HUES48 (cell line): ENCODE results near the gene FSHR.

ENCODE experiments used
- H3K27ac ChIP-seq: one replicate; pipeline ENCODE4 v1.7.0; 2013; ENCODE audit warnings: low read depth, low read length, inconsistent platforms
- H3K27me3 ChIP-seq: 2 replicates; pipeline ENCODE4 v1.6.1; 2013; ENCODE audit warnings: mild to moderate bottlenecking, low read length; ENCODE audit not compliant: control insufficient read depth, insufficient read depth
- H3K36me3 ChIP-seq: 2 replicates; pipeline ENCODE4 v1.6.1; 2013; ENCODE audit warnings: low read length; ENCODE audit not compliant: control insufficient read depth, insufficient read depth
- H3K4me1 ChIP-seq: 2 replicates; pipeline ENCODE4 v1.6.1; 2013; ENCODE audit warnings: mild to moderate bottlenecking, low read length; ENCODE audit not compliant: control insufficient read depth, insufficient read depth
- H3K4me3 ChIP-seq: 2 replicates; pipeline ENCODE4 v1.5.1; 2013; ENCODE audit warnings: mild to moderate bottlenecking, low read depth, low read length
- H3K9ac ChIP-seq: 2 replicates; pipeline ENCODE4 v1.6.1; 2013; ENCODE audit warnings: mild to moderate bottlenecking, low read depth, low read length, moderate library complexity
- H3K9me3 ChIP-seq: 2 replicates; pipeline ENCODE4 v1.6.1; 2013; ENCODE audit warnings: low read length; ENCODE audit not compliant: control insufficient read depth, insufficient read depth

Gene FSHR

DNA sequence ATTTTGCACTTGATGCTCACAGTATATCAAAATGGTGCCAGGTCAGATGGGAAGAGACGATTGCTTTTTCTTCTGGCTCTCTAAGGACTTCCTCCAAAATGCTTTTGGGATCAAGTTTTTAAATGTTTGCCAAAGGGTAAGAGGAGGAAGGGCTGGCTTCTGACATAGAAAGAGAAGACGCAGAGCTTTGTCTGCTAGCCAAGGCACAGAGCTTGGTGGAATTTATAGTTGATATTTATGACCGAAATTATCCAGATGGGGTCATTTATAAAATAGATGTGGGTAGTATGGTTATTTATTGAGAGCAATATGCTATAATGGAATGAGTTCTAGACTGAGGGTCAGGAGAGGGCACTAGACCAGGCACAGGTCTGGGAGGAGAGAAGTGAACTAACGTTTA lies 193.3 kb downstream of the FSHR start:
- no peak overlapping the region for H3K4me3 ChIP-seq
- no peak overlapping the region for H3K27ac ChIP-seq

DNA sequence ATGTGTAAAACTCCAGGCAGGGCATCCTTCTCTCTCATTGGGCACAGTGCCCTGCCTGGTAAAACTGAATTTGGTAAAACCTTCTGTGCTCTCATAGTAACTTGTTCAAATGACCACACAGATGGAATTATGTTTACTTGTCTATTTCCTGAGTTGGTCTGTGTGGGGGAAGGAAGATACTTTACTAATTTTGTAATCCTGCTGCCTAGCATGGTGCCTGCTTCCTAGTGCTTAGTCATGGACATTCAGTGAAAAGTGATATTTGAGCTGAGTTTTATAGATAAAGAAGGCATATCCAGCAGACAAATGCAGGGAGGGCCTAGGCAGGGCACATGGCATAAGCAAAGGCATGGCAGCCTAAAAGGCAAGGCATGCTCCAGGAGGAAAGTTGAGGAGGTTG lies 199.4 kb downstream of the FSHR start:
- H3K27me3 ChIP-seq = no peaks in the 10 kb centered on the region
- H3K36me3 ChIP-seq = no peaks in the 10 kb centered on the region
- no peaks in the 10 kb centered on the region for H3K4me1 ChIP-seq
- no peak overlapping the region for H3K4me3 ChIP-seq
- no peak overlapping the region for H3K27ac ChIP-seq
- H3K9me3 ChIP-seq = no peaks in the 10 kb centered on the region
- H3K9ac ChIP-seq = no peak overlapping the region

More for the DNA sequence above, 193.3 kb downstream of the FSHR start:
- Histone ChIP-seq H3K36me3 (no peaks in the 10 kb centered on the region), H3K9me3 (no peaks in the 10 kb centered on the region), H3K4me1 (peaks cover 6% of the 10 kb centered on the region; the same call in 1 of the 2 replicates), H3K9ac (no peak overlapping the region), H3K27me3 (no peaks in the 10 kb centered on the region)

GRCh38 chr2:48954311-48954710 lies 200.0 kb downstream of the FSHR start:
- H3K27ac ChIP-seq = no peak overlapping the region
- no peaks in the 10 kb centered on the region for H3K27me3 ChIP-seq
- no peak overlapping the region for H3K4me3 ChIP-seq
- no peaks in the 10 kb centered on the region for H3K36me3 ChIP-seq
- no peaks in the 10 kb centered on the region for H3K4me1 ChIP-seq
- H3K9ac ChIP-seq = no peak overlapping the region
- H3K9me3 ChIP-seq = no peaks in the 10 kb centered on the region

GRCh38 chr2:48952614-48953013 lies 201.7 kb downstream of the FSHR start:
- no peak overlapping the region for H3K27ac ChIP-seq
- no peaks in the 10 kb centered on the region for H3K36me3 ChIP-seq
- H3K4me1 ChIP-seq = no peaks in the 10 kb centered on the region
- H3K9ac ChIP-seq = no peak overlapping the region
- no peaks in the 10 kb centered on the region for H3K27me3 ChIP-seq
- no peak overlapping the region for H3K4me3 ChIP-seq
- H3K9me3 ChIP-seq = no peaks in the 10 kb centered on the region

DNA sequence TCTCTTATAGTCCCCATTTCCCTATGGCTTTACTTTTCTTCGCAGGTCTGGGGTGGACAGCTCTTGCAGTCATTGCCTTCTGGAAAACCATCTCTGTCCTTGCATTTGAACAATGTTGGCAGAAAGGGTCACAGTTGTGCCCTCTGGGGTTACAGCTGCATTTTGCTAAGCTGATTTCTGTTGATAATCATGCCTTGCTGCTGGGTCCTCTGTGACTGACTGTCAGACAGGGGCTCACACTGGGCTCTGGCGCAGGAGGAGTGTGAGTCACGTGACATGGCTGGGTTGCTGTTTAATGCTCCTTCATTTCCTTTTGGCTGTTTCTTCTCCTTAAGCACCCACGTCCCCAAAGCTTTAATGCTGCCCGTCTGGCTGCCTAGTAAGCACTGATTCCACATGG lies 202.2 kb downstream of the FSHR start:
- no peak overlapping the region for H3K27ac ChIP-seq
- H3K9ac ChIP-seq = no peak overlapping the region
- no peaks in the 10 kb centered on the region for H3K9me3 ChIP-seq
- no peaks in the 10 kb centered on the region for H3K27me3 ChIP-seq
- no peak overlapping the region for H3K4me3 ChIP-seq
- no peaks in the 10 kb centered on the region for H3K36me3 ChIP-seq
- no peaks in the 10 kb centered on the region for H3K4me1 ChIP-seq

- Histone ChIP-seq H3K36me3 (no peaks in the 10 kb centered on the region), H3K4me3 (no peak overlapping the region), H3K9me3 (no peaks in the 10 kb centered on the region), H3K27me3 (no peaks in the 10 kb centered on the region), H3K9ac (no peak overlapping the region), H3K27ac (no peak overlapping the region), H3K4me1 (no peaks in the 10 kb centered on the region)
These were observed 205.8 kb downstream of the FSHR start for GRCh38 chr2:48948400-48949125.

- H3K4me1 ChIP-seq = no peaks in the 10 kb centered on the region
- H3K4me3 ChIP-seq = no peak overlapping the region
- no peaks in the 10 kb centered on the region for H3K9me3 ChIP-seq
- no peaks in the 10 kb centered on the region for H3K27me3 ChIP-seq
- H3K9ac ChIP-seq = no peak overlapping the region
- H3K27ac ChIP-seq = no peak overlapping the region
- no peaks in the 10 kb centered on the region for H3K36me3 ChIP-seq
These were observed 207.8 kb downstream of the FSHR start for GRCh38 chr2:48946449-48947048.

GRCh38 chr2:48944956-48945355 lies 209.4 kb downstream of the FSHR start:
- no peaks in the 10 kb centered on the region for H3K36me3 ChIP-seq
- H3K27ac ChIP-seq = no peak overlapping the region
- H3K9ac ChIP-seq = no peak overlapping the region
- H3K4me3 ChIP-seq = no peak overlapping the region
- H3K4me1 ChIP-seq = no peaks in the 10 kb centered on the region
- no peaks in the 10 kb centered on the region for H3K9me3 ChIP-seq
- no peaks in the 10 kb centered on the region for H3K27me3 ChIP-seq

GRCh38 chr2:48943436-48943835 lies 210.9 kb downstream of the FSHR start:
- no peaks in the 10 kb centered on the region for H3K9me3 ChIP-seq
- no peak overlapping the region for H3K27ac ChIP-seq
- H3K9ac ChIP-seq = no peak overlapping the region
- H3K4me3 ChIP-seq = no peak overlapping the region
- no peaks in the 10 kb centered on the region for H3K4me1 ChIP-seq
- H3K27me3 ChIP-seq = no peaks in the 10 kb centered on the region
- no peaks in the 10 kb centered on the region for H3K36me3 ChIP-seq

DNA sequence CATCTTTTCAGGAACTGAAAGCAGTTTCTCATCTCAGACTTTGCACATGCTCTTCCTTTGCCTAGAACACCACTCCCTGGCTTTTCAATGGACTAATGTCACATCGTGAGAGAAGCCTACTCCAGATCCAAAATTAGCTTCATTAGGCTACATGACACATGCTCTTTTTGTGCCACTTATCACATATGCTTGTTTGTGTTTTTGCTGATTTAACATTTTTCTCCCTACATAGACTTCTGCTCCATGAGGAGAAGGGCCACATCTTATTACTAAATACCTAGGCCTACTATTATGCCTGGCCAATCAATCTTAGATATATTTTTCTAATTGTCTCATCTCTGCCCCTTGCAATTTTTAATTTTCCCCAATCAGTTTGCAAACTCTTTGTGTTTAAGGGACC lies 212.4 kb downstream of the FSHR start:
- Histone ChIP-seq H3K27ac (no peak overlapping the region), H3K9me3 (no peaks in the 10 kb centered on the region), H3K27me3 (no peaks in the 10 kb centered on the region), H3K4me1 (no peaks in the 10 kb centered on the region), H3K4me3 (no peak overlapping the region), H3K36me3 (no peaks in the 10 kb centered on the region), H3K9ac (no peak overlapping the region)

DNA sequence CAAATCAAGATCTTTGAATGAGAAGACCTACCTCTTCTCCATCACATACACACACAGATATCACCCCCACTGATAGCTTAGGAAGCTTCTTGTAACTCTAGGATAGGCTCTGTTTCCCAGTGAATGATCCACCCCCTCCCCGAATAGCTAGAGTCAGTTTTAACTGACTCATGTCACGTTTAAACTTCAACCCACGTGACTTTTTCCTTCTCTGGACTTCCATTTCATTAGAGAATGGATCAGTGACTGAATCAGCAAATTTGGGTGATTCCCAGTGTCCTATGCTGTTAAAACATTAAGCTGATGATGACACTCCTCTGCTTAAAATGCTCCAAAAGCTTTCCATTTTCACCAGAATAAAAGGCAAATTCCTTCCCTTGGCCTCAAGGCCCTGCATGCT lies 212.9 kb downstream of the FSHR start:
- H3K4me3 ChIP-seq = no peak overlapping the region
- no peaks in the 10 kb centered on the region for H3K9me3 ChIP-seq
- H3K27me3 ChIP-seq = no peaks in the 10 kb centered on the region
- H3K4me1 ChIP-seq = no peaks in the 10 kb centered on the region
- H3K9ac ChIP-seq = no peak overlapping the region
- H3K27ac ChIP-seq = no peak overlapping the region
- H3K36me3 ChIP-seq = no peaks in the 10 kb centered on the region
